Umbilical cord (tissue), 2 donors: ENCODE measurements around the gene HIVEP1. TPM values are rescaled to one million over a fixed set of nuclear protein-coding genes. Genes with fewer than 3 reads are reported as not detected.

ENCODE experiments used
- DNase-seq: peaks from one replicate; pipeline ENCODE4 v3.0.0-alpha.2; 2015; ENCODE audit warnings: low spot score
- total RNA-seq: library from RNA; depleted of rRNA; stranded (reverse); fragments of >200 nt; gene quantifications from one replicate; pipeline ENCODE4 v1.2.3, GENCODE V29; 2014; ENCODE audit warnings: low replicate concordance; ENCODE audit not compliant: insufficient read depth

HIVEP1 gene
- total RNA-seq, 1 donor from 2014 or later = 36.4 TPM

DNA sequence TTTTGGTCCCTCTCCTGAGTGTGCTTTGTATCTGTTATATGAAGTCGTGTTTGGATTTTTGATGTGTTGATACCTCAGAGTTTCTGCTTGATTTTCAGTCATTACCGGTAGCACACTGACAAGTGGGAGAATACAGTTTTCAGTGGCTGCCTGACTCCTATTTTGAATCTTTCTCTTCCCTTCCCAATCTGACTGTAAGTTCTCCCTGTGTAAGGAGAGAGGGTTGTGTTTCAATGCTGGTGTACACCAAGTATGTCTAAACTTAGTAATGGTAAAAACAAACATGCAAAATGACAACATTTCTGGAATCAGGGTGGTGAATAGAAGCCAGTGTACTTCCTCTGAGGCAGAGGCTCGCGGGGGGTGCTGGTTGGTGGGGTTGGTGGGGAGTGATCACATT, 103.4 kb downstream of the HIVEP1 start:
- DNase-seq = no peak

DNA sequence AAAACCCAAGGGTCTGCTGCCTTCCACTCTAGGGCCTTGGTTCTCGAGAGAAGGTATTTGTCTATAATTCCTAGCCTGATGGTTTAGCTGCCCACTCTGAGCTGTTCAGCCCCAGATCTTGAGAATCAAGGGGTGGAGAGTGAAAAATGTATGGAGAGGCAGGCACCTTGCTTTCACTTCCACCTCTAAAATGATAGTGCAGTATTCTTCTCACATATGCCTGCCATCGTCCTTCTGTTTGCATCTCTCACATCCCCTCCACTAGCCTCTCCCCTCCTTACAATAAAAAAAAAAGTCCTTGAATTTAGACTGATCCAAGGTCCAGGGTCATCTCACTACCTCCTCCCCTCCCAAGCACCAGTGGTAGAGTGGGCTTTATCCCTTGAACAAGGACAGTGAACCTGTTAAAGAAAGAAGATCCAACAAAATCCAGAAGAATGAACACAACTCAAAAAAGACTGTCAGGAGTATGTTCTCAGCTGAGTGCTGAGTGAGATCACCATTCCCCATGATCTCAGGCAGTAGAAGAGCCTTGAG, 104.2 kb downstream of the HIVEP1 start:
- no peak for DNase-seq

DNA sequence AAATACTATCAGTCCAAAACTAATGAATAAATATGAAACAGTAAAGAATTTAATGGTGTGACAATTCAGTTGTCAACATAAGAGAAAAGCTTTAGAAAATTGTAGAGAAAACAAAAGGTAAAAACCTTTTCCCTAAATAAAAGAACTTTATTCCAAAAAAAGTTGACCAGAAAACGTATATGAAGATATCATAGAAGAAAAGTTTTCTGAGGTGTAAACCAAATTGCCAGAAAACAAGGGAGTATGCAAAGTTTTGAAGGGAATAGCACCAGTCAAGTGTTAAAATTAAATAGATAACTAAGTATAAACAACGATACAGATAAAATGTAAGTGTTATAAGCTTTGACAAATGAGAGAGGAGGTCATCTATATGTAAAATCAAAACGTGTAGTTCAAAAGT, 104.9 kb downstream of the HIVEP1 start:
- no peak for DNase-seq

DNA sequence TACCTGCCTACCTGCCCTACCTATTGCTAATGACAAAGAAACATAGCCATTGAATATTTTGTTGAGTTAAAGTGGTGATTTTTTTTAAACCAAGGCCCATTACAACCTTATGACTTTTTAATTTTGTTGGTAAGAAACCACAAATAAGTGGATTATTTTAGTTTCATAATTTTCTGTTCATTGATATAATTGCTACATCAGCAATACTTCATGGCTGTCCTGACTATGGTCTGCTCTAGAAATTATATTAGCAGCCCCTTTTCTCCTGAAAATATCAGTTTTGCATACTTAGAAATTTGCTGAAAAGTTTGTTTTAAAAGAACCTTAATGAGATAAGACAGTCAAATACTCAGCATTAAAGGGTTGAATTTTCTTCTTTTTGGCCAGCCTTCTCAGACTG, 106.5 kb downstream of the HIVEP1 start:
- DNase-seq = no peak

DNA sequence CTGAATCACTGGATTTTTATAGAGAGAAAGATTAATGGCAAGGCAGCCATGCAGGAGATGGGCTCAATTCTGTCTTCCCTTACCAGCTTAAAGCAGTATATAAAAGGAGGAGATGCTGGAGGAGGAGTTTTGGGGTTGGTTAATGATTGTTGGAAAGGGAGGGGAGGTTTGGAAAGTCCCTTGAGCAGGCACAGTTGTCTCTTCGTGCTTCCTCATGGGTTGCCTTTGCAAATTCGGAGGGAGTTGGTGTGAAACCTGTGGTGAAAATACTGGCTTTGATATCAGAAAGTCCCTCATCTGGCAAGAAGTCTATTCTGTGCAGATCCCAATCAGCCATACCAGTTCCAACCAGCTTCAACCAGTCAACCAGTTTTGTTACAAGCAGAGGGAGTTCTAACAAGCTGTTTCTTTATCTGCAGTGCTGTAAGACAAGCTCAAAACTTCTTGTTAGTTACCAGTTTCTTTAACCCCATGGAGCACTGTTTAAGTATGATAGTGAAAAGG, 107.0 kb downstream of the HIVEP1 start:
- no peak for DNase-seq

DNA sequence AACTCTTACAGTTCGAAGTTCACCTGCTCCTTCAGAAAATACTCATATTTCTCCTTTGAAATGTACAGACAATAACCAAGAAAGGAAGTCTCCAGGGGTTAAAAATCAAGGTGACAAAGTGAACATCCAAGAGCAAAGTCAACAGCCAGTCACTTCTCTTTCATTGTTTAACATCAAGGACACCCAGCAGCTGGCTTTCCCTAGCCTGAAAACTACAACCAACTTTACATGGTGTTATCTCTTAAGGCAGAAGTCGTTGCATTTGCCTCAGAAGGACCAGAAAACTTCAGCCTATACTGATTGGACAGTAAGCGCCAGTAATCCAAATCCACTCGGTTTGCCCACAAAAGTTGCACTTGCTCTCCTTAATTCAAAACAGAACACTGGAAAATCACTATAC, 113.3 kb downstream of the HIVEP1 start:
- no peak for DNase-seq

DNA sequence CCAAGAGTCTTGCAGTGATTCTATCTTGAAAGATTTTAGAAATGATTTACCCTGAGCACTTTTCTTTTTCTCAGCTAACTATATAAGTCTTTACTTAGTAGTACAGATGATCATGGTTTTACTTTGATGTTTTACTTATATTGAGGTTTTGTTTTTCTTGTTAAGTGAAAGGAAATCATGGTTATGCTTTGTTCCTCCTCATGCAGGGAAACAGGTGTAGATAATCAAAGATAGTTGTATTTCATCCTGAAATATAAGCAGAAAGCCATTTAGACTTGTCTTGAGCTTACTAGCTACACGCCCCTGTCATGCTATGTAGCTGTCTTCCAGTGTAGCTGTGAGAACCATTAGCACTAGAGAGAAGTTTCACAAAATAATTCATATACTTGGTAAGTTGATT, 113.9 kb downstream of the HIVEP1 start:
- no peak for DNase-seq

DNA sequence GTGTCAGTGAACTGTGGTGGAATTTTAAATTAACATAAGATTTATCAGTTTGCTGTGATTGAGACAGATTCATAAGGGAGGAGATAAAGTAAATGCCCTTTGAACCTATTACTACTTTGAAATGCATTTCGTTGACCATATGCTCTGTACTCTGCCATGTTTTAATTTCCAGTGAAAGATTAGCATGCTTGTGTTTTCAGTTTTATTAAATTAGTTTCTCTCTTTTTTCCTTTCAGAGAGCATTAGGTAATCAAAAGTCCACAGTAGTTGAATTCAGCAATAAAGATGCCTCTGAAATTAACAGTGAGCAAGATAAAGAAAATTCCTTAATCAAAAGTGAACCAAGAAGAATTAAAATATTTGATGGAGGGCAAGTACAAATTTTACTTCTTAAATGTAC, 117.4 kb downstream of the HIVEP1 start:
- DNase-seq = no peak

DNA sequence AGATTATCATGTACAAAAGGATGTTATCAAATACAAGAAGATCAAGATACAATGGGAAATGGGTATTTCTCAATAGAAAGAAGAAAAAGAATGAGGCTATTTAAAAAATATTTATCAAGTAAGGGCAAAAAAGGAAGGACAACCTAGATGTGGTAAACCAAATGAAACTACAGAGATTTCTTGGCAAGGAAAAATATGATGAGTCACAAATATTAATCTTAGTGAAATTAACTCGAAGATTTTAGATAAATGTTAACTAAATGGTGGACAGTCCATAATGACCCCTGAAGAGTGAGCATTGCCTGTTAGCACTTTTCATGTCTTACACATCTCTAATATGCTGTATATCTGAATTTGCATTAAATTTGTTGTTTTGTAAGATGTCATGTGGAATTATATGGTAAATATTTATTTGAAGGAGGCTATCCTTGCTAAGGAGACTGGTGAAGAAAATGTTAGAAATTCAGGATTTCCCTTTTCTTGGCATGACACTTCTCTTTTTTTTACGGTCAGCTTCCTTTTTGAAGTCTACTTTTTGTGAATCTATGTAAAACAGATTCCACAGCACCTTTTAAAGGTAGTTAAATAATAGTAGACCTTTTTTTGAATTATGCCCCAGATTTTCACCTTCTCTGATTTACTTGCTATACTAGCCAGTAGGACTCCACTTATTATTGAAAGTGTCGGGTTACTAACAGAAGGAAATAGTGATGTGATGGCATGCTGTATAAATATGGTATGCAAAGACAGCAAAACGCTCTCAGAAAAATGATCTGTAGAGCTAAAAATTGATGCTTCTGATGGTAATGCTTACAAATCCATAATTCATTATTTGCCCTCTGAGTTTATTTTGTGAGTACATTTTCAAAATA, 120.5 kb downstream of the HIVEP1 start:
- DNase-seq = no peak

DNA sequence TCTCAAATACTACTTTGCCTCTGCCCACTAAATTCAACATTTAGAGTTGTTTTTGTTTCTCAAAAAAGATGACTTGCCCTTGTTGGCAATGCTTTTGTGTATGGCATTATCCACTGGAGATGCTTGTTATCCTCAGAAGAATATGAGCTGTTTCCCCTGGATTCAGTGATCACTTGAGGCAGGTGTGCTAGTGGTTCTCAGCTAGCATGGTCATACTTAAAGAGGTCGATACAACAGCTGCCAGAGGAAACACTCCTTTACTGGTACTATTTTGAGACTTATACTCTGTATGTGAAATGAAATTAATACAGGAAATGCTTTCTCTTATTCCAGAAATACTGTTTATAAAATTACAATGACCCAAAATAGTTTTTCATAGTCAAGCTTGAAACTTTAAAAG, 122.5 kb downstream of the HIVEP1 start:
- DNase-seq = no peak

DNA sequence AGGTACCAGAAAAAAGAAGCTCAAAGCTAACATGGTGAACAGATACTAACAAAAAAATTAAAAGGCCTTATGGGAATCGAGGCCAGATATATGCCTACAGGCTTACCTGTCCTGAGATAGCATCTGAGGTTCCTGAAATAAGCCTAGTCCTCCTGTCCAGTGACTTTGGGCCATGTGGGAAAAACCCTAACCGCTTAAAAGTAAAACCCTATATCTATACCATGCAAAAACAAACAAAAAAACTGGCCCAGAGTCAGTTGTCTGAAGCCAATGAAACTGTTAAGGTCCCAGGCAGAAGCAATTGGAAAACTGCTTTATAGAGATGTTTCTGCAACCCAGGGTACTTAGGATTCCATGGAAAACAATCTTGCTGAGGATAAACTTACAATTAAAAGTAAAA, 122.9 kb downstream of the HIVEP1 start:
- no peak for DNase-seq

DNA sequence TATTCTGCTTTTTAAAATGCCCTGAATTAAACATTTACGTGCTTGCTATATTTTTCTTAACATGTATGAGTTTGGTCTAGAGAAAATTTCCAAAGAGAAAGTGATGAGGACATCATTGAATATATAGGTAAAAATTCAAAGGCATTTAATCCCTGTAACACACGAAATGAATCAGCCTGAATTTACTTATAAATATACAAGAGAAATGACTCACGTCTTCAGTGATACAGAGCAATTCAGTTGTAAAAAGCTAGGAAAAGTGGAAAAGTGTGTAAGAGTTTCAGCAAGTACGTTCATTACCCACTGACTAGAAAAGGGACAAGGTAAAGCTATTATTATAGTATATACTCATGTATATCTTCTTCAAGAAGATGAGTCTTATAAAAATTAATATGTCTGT, 124.8 kb downstream of the HIVEP1 start:
- DNase-seq = no peak

DNA sequence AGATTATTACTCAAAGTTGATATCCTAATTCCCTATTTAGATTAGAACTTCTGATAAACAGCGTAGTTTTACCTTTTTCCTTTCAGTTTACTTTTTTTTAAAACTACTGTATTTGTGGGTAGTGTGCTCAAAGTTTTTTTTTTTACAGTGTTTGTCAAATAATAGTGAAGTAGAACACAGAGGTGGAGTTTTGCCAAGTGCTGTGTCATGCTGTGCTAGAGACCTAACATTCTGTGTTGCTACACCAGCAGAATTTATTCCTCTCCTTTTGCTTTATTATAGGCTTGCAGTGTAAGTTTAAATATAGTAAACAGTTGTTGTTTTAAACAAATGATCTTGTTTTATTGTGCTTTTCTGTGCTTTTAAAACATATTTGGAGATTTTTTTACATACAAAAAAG, 125.4 kb downstream of the HIVEP1 start:
- DNase-seq = peak; percentile 34

DNA sequence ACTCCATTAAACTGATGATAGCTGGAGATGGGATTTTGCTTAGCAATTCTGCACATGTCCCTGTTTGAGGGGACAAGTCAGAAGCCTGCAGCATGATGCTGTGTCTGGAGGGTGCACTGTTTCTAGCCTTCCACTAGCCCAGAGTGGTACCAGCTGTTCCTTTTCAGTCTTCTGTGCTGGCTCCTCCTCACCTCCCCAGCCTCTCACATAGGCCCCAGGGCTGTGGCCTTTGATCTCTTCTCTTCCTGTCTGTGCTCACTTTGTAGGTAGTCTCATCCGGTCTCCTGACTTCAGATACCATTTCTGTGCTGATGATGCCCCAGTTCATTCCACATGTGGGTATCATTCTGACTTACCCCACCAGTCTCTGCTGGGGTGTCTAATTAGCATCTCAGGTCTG, 126.3 kb downstream of the HIVEP1 start:
- DNase-seq = no peak

DNA sequence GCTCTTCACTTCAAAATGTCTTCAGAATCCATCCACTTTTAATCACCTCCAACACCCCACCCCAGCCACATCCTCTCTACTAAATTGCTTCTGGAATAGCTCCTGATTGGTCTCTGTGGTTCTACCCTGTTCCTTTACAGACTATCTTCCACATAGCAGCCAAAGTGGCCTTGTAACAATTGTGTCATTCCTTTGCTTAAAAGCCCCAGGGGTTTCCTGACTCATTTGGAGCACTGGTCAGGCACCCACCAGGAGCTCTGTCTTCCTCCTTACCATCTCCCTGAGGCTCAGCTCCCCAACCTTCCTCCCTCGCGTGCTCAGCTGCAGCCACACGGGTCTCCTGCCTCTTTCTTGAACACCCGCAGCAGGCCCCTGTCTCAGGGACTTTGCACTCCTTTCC, 126.8 kb downstream of the HIVEP1 start:
- no peak for DNase-seq

DNA sequence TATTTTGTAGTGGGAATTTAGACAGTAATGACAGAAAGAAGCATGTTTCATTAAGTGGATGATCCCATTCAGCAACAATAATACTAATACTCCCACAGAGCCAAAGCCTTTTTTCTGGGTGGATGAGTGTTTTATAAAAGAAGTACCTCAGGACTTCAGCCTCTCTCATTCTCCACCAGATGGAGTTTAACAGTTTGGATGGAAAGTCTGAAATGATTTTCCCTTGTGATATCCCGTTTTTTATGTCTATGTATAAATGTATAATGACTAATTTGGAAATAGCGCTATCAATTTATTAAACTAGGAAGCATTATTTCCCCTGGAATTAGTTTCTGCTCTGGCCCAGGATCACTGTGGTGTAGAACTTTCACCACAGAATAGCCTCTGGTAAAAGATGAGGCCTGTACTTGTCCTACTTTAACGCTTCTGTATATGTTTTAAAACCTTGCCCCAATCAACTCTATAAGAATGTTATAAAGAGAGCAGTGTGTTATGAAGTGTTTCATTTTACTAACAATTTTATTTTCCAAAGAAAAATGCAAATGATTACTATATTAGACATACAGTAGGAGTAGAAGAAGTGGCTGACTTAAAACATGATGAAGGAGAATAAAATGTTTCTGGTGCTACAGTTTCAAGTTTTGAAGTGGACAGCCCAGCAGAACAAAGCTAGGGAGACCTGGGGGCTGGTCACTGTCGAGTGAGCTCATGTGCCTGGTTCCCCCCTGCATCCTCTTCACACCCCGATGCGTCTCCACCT, 135.6 kb downstream of the HIVEP1 start:
- DNase-seq = no peak

DNA sequence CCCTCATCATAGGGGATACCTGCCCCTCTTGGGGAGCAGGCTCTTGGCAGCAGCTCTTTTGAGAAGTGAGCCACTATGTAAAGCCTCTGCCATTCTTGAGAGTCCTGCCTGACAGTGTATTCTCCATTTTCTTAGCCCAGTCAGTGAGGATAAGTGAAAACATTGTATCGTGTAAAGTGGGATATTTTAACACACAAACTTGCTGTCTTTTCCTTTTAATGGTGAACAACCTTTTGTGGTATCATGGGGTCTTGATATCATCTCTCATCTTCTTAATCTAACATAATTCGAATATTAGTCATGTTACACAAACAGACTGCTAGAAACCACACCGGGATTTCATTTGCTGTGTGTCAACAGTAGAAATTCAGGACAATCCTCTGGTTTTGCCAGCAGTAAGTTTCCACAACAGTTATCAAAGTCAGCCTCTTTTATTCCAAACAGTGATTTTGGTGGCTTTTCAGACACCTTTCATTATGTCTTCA, 136.2 kb downstream of the HIVEP1 start:
- DNase-seq = no peak

DNA sequence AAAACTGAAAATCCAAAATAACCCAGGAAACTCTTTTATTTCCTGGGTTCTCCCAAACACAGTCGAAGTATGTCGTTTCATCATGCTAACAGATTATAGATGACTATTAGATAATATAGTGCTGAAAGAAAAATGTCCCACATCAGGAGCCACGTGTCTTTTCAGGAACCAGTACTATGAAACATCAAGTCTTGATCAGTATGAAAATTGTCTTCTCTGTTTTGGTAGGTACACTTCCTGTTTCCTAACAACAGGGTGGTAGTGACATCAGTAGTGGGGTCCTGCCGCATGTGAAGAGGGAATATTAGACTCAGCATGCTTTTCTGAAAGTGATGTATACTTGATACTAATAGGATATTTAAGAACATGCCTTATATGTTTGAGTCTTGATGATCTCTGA, 136.7 kb downstream of the HIVEP1 start:
- DNase-seq = no peak

DNA sequence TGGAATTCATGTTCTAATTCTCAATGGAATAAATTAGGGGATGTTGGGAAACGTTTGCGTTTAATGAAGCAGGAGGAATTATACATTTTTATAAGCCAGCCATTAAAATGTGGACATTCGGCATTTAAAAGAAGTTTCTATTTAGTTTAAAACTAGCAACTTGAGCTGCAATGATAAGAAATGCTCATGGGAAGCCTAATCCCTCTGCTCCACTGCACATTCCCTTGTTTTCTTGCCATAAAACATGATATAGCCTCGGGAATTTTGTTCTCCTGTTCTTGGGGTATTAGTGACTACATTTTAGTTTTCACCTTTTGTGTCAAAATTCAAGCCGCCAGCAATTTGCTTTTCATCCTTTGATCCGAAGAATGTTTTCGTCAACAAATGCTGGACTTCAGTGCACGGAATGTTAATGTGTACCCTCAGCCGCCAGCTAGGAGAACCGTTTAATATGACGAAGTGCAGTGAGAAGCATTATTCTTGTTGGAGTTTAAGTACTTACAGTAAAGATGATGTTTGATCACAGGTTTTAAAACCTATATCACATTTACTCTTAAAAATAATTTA, 137.9 kb downstream of the HIVEP1 start:
- peak; percentile 46 for DNase-seq

DNA sequence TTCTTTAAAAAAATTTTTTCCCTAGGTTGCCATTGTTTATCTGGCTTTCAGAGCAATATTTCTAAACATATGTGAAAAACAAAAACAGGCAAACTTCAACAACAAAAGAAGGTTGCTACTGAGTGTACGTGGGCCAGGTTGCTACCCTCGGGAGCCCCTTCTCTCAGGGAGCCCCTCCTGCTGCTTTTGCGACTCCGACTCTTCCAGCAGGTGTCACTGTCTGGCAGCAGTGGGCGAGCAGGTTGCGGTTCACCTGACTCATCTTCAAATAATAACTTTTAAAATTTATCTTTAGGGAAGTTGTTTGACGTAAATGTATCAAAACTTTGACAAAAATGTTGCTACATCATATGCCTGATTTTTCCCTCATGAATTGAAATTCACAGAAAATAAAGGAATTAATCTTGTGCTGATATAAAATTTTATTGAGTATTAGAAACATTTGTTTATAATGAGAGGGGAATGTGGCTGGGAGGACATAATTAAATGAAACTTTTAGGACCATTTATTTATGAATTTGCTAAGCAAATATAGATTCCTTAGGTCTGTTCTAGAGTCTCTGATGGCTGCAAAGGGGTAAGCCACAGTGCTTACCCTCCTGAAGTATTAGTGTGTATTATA, 138.8 kb downstream of the HIVEP1 start:
- DNase-seq = no peak

DNA sequence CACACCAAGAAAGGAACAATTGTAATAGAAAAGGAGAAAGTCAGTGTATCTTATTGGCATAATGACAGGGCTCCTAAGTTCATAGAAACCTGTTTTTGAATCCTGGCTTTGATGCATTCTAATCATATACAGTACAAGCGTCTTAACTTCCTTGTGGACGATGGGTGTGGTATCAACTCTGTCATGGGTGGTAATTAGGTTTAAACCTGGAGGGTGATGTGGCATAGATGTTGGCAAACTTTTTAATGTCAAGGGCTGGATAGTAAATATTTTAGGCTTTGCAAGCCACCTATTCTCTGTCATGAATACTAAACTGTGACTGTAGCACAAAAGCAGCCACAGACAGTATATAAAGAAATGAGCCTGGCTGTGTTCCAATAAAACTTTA, 139.3 kb downstream of the HIVEP1 start:
- DNase-seq = no peak
